ENCODE results near the gene RARS2.

The RARS2 gene

DNA sequence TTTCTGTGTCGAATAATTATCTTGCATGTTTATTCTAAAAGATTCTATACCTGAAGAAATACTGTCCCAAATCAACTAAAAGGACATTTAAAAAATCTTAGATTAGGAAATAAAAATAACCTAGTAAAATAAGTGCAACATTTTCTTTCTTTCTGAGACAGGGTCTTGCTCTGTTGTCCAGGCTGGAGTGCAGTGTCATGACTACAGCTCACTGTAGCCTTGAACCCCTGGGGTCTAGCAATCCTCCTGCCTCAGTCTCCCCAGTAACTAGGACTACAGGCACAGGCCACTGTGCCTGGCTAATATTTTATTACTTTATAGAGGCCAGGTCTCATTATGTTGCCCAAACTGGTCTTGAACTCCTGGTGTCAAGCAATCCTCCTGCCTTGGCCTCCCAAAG, 48.7 kb downstream of the RARS2 start:
- POLR2A ChIA-PET = no interaction called here
- Histone ChIP-seq H3K4me3 (ENCODE audit: low read depth, low read length) (no peak overlapping the region), H3K27ac (ENCODE audit: extremely low read depth, low read depth, low read length) (no peak overlapping the region), H3K36me3 (ENCODE audit: control insufficient read depth in 2 of 2, insufficient read depth in 1 of 2, low read length in 2 of 2) (peaks cover 22 to 66% of the 10 kb centered on the region in 2 experiments), H3K9me3 (ENCODE audit: control insufficient read depth, insufficient read depth, low read depth, low read length) (no peaks in the 10 kb centered on the region), H3K4me1 (ENCODE audit: control insufficient read depth, insufficient read depth, low read length) (no peaks in the 10 kb centered on the region)
- CTCF ChIA-PET = interaction anchor here (1.2 kb wide), 1 partner anchor 10 kb away, joined by 4 read pairs; no protein-coding TSS in a partner anchor
- TF ChIP-seq CTCF (tag by site-specific recombination; IDR thresholded peaks at IDR 0.05) = no peak
- no peak for TF ChIP-seq OSR2 (tag by site-specific recombination; IDR thresholded peaks at IDR 0.05)
- no peak for TF ChIP-seq SCRT1 (tag by site-specific recombination; IDR thresholded peaks at IDR 0.05; ENCODE audit: borderline replicate concordance)
- no peak for TF ChIP-seq GLIS1 (tag by site-specific recombination; IDR thresholded peaks at IDR 0.05)
- no peak for TF ChIP-seq ZSCAN16 (tag by site-specific recombination; IDR thresholded peaks at IDR 0.05)
- TF ChIP-seq ZNF610 (tag by site-specific recombination; IDR thresholded peaks at IDR 0.05; ENCODE audit: borderline replicate concordance) = no peak
- TF ChIP-seq MYNN (tag by site-specific recombination; IDR thresholded peaks at IDR 0.05; ENCODE audit: borderline replicate concordance) = no peak
- TF ChIP-seq ZNF555 (tag by site-specific recombination; conservative IDR thresholded peaks at IDR 0.05) = no peak
- no peak for TF ChIP-seq ZNF37A (tag by site-specific recombination; IDR thresholded peaks at IDR 0.05)
- no peak for TF ChIP-seq ZNF394 (tag by site-specific recombination; IDR thresholded peaks at IDR 0.05; ENCODE audit: borderline replicate concordance)
- no peak for TF ChIP-seq ZNF701 (tag by site-specific recombination; IDR thresholded peaks at IDR 0.05)
- no peak for TF ChIP-seq ZBTB44 (tag by site-specific recombination; IDR thresholded peaks at IDR 0.05)
- no peak for TF ChIP-seq KLF10 (tag by site-specific recombination; IDR thresholded peaks at IDR 0.05)
- TF ChIP-seq ZNF404 (tag by site-specific recombination; IDR thresholded peaks at IDR 0.05) = no peak
- no peak for TF ChIP-seq ZIC2 (tag by site-specific recombination; IDR thresholded peaks at IDR 0.05)
- TF ChIP-seq PRDM6 (tag by site-specific recombination; IDR thresholded peaks at IDR 0.05) = no peak
- TF ChIP-seq REPIN1 (tag by site-specific recombination; IDR thresholded peaks at IDR 0.05; ENCODE audit: low read depth) = no peak
- TF ChIP-seq ZFP69B (tag by site-specific recombination; IDR thresholded peaks at IDR 0.05) = no peak
- TF ChIP-seq SETDB1 (IDR thresholded peaks at IDR 0.05; ENCODE audit: insufficient read length, low read length) = no peak
- no peak for TF ChIP-seq ZNF621 (tag by site-specific recombination; IDR thresholded peaks at IDR 0.05)

- Histone ChIP-seq H3K27ac (ENCODE audit: extremely low read depth, low read depth, low read length) (no peak overlapping the region), H3K36me3 (ENCODE audit: control insufficient read depth in 2 of 2, insufficient read depth in 1 of 2, low read length in 2 of 2) (peaks cover 22 to 62% of the 10 kb centered on the region in 2 experiments), H3K4me3 (ENCODE audit: low read depth, low read length) (no peak overlapping the region), H3K4me1 (ENCODE audit: control insufficient read depth, insufficient read depth, low read length) (no peaks in the 10 kb centered on the region), H3K9me3 (ENCODE audit: control insufficient read depth, insufficient read depth, low read depth, low read length) (no peaks in the 10 kb centered on the region)
- ChIA-PET POLR2A (interaction anchor here (0.7 kb wide), 1 partner anchor 94 kb away, joined by 3 read pairs; no protein-coding TSS in a partner anchor), CTCF (interaction anchor here (0.7 kb wide), 1 partner anchor 224 kb away, joined by 3 read pairs; no protein-coding TSS in a partner anchor)
- TF ChIP-seq ZBTB44 (tag by site-specific recombination; IDR thresholded peaks at IDR 0.05) (no peak), ZSCAN30 (tag by site-specific recombination; IDR thresholded peaks at IDR 0.05) (no peak), ZNF610 (tag by site-specific recombination; IDR thresholded peaks at IDR 0.05; ENCODE audit: borderline replicate concordance) (no peak), ZNF416 (tag by site-specific recombination; IDR thresholded peaks at IDR 0.05) (no peak), BCL6B (tag by site-specific recombination; IDR thresholded peaks at IDR 0.05) (no peak), ZIC2 (tag by site-specific recombination; IDR thresholded peaks at IDR 0.05) (no peak)
- TF ChIP-seq, protein P1, sequence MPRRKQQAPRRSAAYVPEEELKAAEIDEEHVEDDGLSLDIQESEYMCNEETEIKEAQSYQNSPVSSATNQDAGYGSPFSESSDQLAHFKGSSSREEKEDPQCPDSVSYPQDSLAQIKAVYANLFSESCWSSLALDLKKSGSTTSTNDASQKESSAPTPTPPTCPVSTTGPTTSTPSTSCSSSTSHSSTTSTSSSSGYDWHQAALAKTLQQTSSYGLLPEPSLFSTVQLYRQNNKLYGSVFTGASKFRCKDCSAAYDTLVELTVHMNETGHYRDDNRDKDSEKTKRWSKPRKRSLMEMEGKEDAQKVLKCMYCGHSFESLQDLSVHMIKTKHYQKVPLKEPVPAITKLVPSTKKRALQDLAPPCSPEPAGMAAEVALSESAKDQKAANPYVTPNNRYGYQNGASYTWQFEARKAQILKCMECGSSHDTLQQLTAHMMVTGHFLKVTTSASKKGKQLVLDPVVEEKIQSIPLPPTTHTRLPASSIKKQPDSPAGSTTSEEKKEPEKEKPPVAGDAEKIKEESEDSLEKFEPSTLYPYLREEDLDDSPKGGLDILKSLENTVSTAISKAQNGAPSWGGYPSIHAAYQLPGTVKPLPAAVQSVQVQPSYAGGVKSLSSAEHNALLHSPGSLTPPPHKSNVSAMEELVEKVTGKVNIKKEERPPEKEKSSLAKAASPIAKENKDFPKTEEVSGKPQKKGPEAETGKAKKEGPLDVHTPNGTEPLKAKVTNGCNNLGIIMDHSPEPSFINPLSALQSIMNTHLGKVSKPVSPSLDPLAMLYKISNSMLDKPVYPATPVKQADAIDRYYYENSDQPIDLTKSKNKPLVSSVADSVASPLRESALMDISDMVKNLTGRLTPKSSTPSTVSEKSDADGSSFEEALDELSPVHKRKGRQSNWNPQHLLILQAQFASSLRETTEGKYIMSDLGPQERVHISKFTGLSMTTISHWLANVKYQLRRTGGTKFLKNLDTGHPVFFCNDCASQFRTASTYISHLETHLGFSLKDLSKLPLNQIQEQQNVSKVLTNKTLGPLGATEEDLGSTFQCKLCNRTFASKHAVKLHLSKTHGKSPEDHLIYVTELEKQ (tag by site-specific recombination; IDR thresholded peaks at IDR 0.05; ENCODE audit: borderline replicate concordance) = no peak
These were observed 49.2 kb downstream of the RARS2 start for GRCh38 chr6:87540539-87540938.
